HG03378 (cell line): Measurements from ENCODE around the gene SLC39A2.
"Not testable (repeated sequence)": the region's sequence is repeated elsewhere in the genome, so short reads cannot be mapped to it uniquely, and the experiment has no call there.

ENCODE experiments used
- ATAC-seq: cut with Tn5 transposase; IDR thresholded peaks from one replicate; pipeline ENCODE4 v1.9.1; 2021; ENCODE audit warnings: mild to moderate bottlenecking, moderate library complexity; ENCODE audit not compliant: unreplicated experiment

Gene SLC39A2

DNA sequence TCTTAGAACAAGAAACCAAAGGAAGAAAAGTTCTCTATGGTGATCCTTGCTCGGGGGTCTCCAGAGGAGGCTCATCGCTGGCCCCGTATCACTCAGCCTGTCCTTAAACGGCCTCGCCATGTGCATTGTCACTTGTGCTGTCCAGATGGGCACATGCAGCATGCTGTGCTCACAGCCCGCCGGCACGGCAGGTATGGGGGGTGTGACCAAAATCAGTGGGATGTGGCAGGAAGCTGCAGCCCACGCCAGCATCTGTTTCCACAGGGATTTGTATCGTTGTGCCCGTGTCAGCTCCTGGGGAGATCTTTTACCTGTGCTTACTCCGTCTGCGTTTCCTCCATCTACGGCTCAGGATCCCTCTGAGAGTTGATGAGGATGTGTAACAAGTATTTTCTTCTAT lies 2.6 kb upstream of the SLC39A2 start:
- ATAC-seq: no peak

DNA sequence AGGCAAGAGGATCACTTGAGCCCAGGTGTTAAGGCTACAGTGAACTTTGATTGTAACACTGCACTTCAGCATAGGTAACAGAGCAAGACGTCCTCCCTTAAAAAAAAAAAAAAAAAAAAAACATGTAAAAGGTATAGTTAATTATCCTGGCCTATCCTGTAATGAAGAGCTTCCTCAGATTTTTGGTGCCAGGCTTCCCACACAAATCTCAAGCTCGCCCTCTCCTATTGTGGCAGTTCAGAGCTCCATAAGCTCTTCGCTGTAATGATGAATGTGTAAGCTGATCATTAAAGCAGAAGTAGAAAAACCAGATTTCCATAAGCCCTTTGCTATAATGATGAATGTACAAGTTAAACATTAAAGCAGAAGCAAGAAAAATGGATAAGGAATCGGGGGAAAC lies 2.0 kb upstream of the SLC39A2 start:
- ATAC-seq: no peak

DNA sequence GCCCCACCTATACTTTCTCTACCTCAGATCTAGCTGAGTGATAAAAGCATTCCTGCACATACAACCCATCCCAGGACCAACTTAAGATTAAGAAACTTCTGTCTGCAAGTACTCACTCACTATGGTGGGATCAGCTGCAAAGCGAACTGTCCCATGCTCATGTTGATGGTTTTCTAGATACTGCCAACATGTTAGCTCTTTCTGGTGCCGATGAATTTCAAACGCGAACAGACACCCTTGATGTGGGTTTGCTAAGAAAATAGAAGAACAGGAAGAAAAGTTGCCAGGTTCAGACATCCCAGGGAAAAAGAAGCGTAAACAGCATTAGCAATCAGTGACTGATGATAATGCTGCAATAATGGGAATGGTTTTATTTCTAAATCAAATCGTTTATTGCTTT lies 1.5 kb upstream of the SLC39A2 start:
- no peak for ATAC-seq

DNA sequence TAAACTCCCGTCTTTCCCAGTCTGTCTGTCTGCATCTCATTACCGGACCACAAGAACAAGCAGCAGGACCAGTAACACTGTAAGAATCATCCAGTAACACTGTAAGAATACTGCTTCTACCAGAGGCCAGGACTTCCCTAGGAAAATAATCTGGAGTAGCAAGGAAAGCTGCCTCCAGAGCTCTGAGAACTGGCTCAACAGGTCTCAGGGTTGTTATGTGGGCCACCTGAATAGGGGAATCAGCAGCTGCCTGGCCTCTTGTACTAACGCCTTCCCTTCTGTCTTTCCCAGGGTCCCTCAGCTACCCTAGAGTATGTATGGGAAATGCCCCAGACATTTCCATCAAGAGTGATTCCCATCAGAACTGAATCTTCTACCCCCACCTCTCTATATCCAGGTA lies 954 bp upstream of the SLC39A2 start:
- ATAC-seq: no peak

- no peak for ATAC-seq
Observed at GRCh38 chr14:20999591-20999990, 498 bp downstream of the SLC39A2 start.

DNA sequence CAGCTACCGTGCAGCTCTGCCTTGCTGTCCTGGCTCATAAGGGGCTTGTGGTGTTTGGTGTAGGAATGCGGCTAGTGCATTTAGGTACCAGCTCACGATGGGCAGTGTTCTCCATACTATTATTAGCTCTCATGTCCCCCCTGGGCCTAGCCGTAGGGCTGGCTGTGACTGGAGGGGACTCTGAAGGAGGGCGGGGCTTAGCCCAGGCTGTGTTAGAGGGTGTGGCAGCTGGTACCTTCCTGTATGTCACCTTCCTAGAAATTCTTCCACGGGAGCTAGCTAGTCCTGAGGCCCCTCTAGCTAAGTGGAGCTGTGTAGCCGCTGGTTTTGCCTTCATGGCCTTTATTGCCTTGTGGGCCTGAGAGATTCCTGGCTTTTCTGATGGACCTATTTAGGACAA lies 2.1 kb downstream of the SLC39A2 start:
- no peak for ATAC-seq

- ATAC-seq: no peak
Observed at GRCh38 chr14:21003788-21004346, 4.8 kb downstream of the SLC39A2 start.

- not testable (repeated sequence) for ATAC-seq
Observed at GRCh38 chr14:21009721-21010120, 10.6 kb downstream of the SLC39A2 start.

- ATAC-seq: no peak
Observed at GRCh38 chr14:21011136-21011535, 12.0 kb downstream of the SLC39A2 start.

GRCh38 chr14:21014761-21015190 lies 15.7 kb downstream of the SLC39A2 start:
- peak; percentile 65 for ATAC-seq

DNA sequence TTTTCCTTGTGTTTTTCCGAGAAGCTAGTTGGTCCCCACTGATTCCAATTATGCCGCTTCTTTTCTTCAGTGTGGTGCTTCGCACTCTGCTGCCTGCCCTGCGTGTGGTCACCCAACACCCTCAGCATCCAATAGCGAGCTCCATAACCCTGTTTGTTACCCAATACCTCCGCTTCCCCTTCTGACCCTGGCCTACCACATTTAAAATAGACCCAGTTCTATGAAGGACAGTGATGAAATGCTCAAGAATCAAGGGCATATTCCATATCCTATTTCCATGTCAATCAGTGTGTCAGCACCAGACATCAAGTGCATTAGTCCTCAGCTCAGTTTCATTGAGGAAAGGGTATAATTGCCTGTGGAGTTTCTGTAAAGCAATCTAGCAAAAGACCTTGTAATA lies 16.2 kb downstream of the SLC39A2 start:
- no peak for ATAC-seq

DNA sequence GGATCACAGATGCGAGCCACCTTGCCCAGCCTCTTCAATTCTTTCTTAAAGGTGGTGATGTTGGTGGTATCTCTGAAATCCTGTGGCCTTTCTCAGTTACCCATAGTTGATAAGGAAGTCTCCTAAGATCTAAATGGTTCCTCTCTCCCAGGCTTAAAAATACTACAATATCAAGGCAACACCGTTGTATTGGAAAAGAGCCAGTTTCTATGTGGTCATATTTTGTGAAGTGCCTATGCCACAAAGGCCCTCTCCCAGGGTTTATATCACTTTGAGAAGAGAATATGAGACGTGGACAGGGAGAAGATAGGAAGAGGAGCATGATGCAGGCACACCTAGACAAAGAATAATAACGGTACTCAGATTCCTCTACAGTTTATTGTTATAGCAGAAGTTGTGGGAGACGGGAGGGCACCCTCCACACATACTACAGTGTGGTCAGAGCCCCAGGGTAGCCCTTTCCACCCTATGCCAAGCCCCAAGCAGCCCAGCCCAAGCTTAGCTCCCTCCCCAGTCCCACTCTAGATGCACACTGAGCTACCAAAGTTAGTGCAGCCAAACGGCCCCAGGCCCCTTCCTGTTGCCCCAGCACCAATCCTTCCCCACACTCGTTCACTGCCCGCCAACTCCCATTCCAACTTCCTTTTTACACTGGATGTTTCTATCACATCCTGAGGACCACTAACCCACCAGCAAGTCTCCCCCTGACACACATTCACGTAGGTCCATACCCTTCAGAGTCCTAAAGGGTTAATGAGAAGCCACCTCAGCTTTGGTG lies 17.5 kb downstream of the SLC39A2 start:
- no peak for ATAC-seq

- ATAC-seq: no peak
Observed at GRCh38 chr14:21017528-21018245, 18.6 kb downstream of the SLC39A2 start.

DNA sequence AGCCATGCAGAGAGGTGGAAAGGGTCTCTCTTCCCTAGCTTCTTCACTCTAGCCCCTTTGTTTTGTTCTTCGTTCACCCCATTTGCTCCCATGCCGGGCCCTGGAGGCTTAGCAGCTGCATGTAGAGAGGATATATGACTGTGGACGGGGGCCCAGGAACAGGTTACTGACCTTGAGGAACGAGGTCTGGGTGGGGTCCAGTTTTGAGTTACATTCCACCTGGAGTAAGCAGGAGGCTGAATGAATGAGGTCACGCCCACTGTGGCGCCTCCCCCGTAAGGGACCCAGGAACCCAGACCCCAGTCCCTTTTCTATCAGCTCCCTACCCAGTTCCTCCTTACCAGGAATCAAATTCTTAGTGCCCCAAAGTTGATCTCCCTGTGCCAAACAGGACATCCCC lies 19.2 kb downstream of the SLC39A2 start:
- no peak for ATAC-seq

GRCh38 chr14:21018781-21019180 lies 19.7 kb downstream of the SLC39A2 start:
- no peak for ATAC-seq

DNA sequence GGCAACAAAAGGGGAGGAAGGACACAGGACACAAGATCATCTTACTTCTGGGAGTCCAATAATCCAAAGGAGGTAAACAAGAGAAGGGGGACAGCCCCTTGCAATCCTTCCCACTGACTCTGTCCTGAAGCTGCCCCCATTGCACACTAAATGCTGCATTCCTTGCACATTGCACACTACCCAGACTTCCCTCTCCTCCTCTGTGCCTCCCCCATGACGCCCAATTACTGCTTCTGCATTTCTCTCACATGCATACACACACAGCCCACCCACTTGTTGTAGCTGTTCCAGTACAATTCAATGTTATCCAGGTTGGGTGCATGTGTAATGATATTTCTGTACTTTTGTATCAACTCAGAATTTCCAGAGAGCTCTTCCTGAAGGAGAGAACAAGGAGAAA lies 20.3 kb downstream of the SLC39A2 start:
- no peak for ATAC-seq

DNA sequence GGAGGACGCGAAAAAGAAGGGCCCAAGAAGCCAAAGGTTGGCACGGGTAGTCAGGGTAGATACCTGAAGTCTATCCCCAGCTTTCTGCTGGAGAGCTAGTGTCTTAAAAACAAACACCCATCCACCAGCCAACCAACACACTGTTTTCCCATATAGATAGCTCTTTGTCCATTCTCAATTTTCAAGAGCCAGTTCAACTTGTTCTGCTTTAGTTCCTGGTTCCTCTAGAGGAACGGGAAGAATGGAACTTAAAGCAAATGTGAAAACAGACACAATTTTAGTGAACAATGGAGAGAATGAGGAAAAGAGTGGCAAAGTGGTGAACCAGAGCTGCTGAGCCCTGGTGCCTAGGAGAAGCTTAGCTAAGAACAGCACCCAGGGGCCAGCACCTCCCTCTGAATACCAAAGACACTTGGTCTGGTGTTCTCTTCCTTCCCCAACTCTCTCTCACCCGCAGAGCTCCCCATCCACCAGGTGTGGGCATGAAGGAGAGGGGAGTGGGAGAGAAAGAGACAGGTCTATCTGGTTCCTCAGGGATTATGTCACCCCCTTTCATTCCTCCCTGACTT lies 22.0 kb downstream of the SLC39A2 start:
- no peak for ATAC-seq

GRCh38 chr14:21022686-21023085 lies 23.6 kb downstream of the SLC39A2 start:
- ATAC-seq: no peak

DNA sequence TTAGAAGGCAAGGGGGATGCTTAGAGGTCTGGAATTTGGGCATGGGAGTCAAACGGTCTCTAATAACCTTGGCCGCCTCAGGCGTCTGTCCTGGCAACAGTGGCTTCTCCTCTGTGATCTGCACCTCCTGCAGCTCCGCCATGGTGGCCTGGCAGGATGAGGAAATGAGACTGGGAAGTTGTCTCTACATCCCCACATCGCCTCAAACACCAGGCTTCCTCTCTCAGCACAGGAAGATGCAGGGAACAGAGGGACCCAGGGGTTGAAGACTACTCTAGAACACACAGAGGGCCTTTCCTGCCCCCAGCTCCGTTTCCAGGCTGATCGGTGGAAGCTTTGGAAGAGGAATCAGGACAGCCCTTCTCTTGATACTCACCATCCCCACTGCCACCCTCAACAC lies 24.1 kb downstream of the SLC39A2 start:
- ATAC-seq: no peak

- ATAC-seq: no peak
Observed at GRCh38 chr14:21023817-21024584, 24.9 kb downstream of the SLC39A2 start.
